HG03571 (cell line): ENCODE measurements around the gene ADAMTSL1.

Experiments used
- ATAC-seq: cut with Tn5 transposase; IDR thresholded peaks from one replicate; pipeline ENCODE4 v1.9.1; 2021; ENCODE audit not compliant: unreplicated experiment

ADAMTSL1 gene

DNA sequence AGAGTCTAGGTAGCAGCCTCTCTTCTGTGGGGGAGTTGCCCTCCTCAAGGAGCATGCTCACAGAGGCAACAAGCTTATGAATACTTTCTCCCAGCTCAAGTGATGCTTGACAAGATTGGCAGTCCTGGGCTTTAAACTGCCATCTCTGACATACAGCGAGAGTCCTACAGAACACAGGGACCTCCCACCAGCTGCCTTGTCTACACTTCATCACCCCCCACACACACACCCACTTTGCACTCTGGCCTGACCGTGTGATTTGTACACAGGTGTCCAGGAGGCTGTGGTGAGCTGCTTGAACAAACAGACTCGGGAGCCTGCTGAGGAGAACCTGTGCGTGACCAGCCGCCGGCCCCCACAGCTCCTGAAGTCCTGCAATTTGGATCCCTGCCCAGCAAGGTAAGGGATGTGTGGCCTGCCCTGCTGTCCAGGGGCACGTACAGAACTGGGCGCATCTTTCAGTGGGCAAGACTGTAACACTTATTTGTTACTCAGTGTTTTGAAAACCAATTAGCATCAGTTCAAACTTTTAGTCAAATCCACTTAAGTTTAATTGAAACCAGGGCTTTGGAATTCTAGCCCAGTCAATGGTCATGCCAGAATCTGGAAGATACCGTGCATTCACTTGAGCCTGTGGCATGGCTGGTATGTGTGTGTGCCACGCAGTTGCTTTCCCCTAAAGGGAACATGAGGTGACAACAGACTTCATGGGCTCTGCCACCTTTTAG, 247.5 kb downstream of the ADAMTSL1 start:
- no peak for ATAC-seq

- ATAC-seq: no peak
These were observed 248.0 kb downstream of the ADAMTSL1 start for GRCh38 chr9:18721995-18722310.

DNA sequence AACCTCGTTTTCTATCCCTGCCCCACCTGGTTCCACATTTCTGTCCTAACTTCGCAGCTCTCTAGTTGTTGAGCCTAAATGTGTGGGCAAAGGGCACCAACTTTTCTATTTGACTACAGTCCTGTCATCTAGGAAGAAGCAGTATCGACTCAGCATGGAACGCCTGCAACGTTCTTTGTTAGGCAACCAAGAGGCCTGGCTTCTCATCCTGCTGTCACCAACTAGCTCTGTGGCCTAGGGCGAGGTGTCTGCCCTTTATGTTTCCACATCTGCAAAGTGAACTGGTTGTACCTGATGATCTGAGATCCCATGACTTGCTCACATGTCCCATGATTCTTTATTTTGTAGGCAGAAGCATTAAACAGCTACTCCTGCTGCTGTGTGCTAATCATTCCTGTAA, 248.9 kb downstream of the ADAMTSL1 start:
- no peak for ATAC-seq

DNA sequence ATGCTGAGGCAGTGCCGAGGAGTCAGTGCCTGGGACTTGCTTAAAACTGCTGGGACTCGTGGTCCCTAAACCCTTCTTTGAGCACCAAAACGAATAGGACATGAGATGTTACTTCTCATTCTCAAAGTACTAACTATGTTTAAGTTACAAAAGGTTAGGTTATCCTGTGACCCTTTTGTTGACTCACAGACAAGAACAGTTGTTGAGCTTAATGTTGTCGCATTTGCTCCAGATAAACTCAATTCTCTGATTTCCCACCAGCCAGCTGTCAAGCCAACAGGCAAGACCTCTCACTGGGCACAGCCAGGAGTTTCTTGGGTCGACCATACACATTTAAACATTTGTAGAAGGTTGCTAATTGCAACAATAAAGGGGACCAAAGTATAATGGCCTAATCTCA, 249.4 kb downstream of the ADAMTSL1 start:
- ATAC-seq: no peak

DNA sequence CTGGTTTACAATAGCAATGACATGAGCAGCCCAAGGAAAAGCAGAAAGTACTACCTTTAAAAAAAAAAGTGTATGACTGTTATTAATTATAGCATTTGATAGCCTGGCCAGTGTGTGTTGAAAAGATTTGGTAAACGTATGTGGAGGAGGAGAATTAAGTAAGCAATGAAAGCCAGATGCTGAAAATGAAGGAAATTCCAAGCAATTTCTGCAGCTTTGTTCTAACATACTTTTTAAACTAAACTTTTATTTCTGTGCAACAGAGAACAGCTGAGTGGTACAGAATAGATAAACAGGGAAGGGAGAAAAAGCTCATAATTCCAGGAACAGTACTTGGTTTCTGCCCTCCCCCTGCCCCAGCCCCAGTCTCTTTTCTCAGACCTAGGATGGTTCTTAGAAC, 252.6 kb downstream of the ADAMTSL1 start:
- no peak for ATAC-seq

DNA sequence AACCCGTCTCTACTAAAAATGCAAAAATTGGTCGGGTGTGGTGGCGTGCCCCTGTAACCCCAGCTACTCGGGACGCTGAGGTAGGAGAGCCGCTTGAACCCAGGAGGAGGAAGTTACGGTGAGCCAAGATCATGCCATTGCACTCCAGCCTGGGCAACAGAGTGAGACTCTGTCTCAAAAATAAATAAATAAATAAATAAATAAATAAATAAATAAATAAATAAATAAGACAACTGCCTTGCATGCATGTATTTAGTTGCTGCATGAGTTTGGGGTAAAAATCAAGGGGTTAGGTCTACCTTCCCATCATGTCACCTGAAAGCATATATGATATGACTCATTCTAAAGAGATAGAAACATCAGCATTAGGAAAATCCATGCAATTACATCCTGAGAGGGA, 254.0 kb downstream of the ADAMTSL1 start:
- ATAC-seq: no peak

GRCh38 chr9:18728642-18729041, 254.7 kb downstream of the ADAMTSL1 start:
- no peak for ATAC-seq

DNA sequence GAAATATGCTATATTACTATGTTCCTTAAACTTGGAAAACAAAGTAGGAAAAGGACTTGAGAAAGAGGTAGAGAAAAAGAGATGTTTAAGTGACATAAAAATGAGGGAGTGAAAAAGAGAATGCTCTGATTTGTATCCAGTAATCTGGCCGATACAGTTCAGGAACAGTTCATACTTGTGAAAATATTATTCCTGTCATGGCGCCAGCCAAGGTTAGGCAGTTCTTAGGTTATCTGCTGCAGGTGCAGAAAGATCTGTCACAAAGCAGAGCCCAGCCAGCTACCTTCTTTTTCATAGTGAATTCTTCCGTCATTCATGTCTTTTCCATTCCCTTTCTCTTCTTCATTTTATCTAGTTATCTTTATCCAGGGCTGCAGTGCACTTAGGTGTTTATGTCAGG, 256.3 kb downstream of the ADAMTSL1 start:
- no peak for ATAC-seq

GRCh38 chr9:18739127-18739526, 265.2 kb downstream of the ADAMTSL1 start:
- ATAC-seq: no peak

- no peak for ATAC-seq
These were observed 265.8 kb downstream of the ADAMTSL1 start for GRCh38 chr9:18739641-18740318.

- no peak for ATAC-seq
These were observed 267.4 kb downstream of the ADAMTSL1 start for GRCh38 chr9:18741359-18741758.

DNA sequence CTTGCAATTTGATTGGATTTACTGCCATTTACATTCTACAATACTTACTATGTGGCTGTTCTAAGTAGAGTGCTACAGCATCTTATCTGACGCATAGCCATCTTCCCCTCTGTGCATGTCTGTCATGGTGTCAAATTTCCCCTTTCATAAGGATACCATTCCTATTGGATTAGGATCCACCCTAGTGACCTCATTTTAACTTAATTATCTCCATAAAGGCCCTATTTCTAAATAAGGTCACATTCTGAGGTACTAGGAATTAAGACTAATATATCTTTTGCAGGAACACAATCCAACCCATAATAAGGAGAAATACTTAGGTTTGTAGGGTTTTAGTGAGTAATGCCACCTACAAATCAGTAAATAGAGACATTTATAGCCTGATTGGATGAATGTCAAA, 268.0 kb downstream of the ADAMTSL1 start:
- ATAC-seq: no peak

GRCh38 chr9:18743421-18743820, 269.5 kb downstream of the ADAMTSL1 start:
- ATAC-seq: no peak

- no peak for ATAC-seq
These were observed 270.0 kb downstream of the ADAMTSL1 start for GRCh38 chr9:18743971-18744370.

GRCh38 chr9:18745710-18746109, 271.8 kb downstream of the ADAMTSL1 start:
- ATAC-seq: no peak

DNA sequence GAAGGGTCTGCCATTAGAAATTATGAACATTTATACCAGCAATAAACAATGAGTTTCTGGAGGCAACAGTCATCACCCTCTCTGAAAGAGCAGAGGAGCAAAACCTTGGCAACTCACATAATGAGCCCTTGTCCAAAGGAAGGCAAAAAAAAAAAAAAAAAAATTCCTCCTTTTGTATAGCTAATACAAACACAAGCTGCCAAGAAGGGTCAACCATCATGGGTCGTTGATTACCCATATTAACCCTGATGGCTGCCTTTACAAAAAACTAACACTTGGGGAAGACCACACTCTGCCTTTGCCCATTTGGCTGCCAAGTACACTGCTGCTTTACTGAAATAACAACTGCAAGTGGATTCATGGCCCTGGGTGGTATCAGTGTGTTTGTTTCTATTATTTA, 272.7 kb downstream of the ADAMTSL1 start:
- ATAC-seq: no peak

GRCh38 chr9:18747595-18747994, 273.6 kb downstream of the ADAMTSL1 start:
- no peak for ATAC-seq

GRCh38 chr9:18748251-18748701, 274.3 kb downstream of the ADAMTSL1 start:
- no peak for ATAC-seq

- ATAC-seq: no peak
These were observed 275.8 kb downstream of the ADAMTSL1 start for GRCh38 chr9:18749711-18750110.

DNA sequence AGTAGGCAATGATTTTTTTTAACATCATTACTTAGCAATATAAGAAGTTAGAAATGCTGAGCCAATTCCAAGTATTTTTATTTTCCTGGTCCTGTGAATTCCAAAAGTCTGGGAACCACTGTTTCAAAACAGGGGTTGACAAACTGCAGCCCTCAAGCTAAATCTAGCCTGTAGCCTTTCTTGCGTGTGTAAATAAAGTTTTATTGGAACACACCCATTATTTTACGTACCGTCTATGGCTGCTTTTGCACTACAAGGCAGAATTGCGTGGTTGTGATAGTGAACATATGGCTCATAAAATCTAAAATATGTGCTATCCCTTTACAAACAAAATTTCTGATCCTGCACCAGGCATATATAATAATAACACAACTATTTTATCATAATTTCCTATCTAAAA, 280.0 kb downstream of the ADAMTSL1 start:
- ATAC-seq: no peak

DNA sequence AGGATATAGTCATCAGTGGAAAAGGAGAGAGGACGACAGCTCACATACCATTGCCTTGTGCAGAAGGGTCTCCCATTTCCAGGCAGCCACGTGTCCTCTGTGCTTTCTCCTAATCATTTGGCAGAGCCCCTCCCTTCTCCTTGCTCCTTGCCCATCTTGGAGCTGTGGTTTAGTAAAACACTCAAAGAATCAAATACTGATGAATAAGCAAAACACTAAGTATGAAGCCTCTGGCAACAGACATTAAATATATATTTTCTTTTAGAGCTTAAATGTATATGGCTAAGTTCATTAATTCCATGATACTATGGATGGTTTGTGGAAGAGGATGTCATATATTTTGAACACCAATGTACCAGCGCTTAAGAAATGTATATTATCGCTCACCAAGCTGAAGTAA, 280.6 kb downstream of the ADAMTSL1 start:
- no peak for ATAC-seq

DNA sequence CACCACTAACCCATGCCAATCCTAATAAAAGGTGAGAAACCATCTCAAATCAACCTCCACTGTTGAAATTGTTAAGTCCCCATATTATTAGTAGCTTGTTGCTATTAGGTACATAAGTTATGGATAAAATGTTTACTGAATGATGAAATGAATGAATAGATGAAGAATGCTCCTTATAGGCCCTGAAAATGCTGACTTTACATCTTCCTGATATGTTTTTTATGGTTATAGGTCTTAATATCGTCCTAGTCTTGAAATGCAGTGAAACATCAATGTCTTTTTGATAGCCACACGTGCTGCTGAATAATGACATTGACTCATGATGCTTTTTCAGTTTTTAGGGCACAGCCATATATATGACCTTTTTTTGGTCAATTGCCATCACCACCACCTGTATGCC, 281.3 kb downstream of the ADAMTSL1 start:
- no peak for ATAC-seq

DNA sequence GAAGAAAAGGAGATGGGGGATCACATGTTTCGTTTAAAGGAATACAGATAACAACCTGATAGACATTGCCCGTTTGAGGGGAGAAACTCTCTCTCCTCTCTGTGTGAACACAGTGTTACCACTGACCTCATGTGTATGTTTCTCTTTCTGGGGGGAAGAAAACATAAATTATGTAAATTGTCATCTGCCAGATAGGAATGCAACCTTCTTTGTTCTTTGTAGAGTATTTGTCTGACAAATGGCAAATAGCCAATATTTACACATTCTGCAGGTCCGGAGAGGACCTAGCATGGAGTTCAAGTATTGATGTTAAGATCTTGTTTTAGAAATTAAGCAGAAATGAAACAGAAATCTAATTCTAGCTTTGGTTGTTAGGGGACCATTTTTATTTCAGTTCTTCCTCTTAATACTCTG, 282.8 kb downstream of the ADAMTSL1 start:
- ATAC-seq: no peak
